Testis (tissue), 2 donors: ENCODE results near the gene LMF2.
A peak's percentile ranks its signal among the peaks of the same experiment; 100 is the strongest.

Source experiments
- POLR2A ChIP-seq: fragments of 450-650 bp; IDR thresholded peaks from one replicate; pipeline ENCODE4 v1.6.1; 2017; ENCODE audit warnings: antibody characterized with exemption, mild to moderate bottlenecking, moderate library complexity
- TF ChIP-seq, protein P1 (sequence below), 3 experiments: fragments of 450-650 bp in 2 of 3; fragments of 200-600 bp in 1 of 3; sonication (generic) in 1 of 3; IDR thresholded peaks; one replicate each; pipeline ENCODE4 v1.5.1; 2016 to 2019; ENCODE audit warnings: antibody characterized with exemption in 3 of 3, mild to moderate bottlenecking in 2 of 3, moderate library complexity in 1 of 3

DNA sequence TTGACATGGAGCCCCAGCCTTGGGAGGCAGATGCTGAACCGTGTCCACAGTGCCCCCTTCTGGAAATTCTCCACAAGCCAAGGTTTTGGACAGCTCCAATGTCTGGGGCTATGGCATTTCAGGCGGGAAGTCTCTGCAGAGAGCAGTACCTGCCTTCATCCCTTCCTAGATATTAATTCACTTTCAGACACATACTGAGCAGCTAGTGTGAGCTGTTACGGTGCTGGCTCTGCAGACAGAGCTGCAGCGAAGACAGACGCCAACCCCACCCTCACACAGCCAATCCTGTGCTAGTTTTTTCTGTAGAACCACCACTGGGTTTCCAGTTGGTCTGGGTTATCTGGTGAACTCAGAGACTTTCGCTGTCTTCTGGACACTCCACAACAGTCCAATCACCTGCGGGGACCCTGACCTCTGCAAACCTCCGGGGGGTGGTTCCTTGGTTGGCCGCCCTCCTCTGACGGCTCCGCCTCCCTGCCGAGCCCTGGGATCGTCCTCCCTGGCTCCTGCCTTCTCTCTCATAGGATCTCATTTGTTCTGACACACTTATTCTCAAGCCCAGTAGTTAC lies 9.1 kb downstream of the LMF2 start:
- TF ChIP-seq, protein P1, sequence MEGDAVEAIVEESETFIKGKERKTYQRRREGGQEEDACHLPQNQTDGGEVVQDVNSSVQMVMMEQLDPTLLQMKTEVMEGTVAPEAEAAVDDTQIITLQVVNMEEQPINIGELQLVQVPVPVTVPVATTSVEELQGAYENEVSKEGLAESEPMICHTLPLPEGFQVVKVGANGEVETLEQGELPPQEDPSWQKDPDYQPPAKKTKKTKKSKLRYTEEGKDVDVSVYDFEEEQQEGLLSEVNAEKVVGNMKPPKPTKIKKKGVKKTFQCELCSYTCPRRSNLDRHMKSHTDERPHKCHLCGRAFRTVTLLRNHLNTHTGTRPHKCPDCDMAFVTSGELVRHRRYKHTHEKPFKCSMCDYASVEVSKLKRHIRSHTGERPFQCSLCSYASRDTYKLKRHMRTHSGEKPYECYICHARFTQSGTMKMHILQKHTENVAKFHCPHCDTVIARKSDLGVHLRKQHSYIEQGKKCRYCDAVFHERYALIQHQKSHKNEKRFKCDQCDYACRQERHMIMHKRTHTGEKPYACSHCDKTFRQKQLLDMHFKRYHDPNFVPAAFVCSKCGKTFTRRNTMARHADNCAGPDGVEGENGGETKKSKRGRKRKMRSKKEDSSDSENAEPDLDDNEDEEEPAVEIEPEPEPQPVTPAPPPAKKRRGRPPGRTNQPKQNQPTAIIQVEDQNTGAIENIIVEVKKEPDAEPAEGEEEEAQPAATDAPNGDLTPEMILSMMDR (IDR thresholded peaks at IDR 0.05), result peak in 2 of 3 experiments; percentile 38 to 45
- TF ChIP-seq POLR2A, result no peak
